Fibroblast of skin of scalp (primary cell): ENCODE measurements around the gene USHBP1.
A peak's percentile ranks its signal among the peaks of the same experiment; 100 is the strongest.

Source experiments
- DNase-seq: peaks from one replicate; pipeline ENCODE4 v3.0.0-alpha.2; 2013

USHBP1 gene

DNA sequence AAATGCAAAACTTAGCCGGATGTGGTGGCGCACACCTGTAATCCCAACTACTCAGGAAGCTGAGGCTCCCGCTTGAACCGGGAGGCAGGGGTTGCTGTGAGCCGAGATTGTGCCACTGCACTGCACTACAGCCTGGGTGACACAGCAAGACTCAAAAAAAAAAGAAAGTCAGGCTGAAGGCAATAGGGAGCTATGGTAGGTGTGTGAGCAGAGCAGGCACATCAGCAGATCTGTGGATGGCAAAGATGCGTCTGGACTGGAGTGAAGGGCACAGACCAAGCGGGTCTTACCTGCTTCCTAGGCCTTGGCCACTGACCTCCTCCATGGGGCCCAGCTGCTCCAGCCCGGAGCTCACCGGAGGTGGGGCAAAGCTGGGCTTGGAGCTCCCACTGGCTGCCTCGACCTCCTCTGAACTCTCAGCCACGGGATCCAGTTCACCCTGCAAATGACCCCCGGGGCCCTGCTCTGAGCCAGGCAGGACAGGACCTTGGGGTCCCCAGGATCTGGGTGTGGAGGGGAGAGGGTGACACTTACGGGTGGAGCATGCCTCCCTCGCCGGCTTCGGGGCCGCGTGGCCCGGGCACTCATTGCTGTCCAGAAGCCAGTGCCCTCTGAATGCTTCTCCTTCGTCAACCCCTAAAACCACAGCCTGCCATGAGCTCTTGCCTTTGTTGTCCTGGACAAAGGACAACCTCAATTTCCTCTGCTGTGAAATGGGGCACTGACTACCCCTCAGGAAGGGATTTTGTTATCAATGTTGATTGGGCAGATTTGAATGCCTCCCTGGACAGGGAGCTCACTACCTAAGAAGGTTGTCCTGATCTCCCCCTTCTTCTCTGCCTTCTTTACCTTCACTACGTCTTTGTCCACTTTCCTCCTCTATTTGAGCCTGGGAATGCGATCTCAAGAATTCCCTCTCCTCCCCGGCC lies 569 bp downstream of the USHBP1 start:
- no peak for DNase-seq

DNA sequence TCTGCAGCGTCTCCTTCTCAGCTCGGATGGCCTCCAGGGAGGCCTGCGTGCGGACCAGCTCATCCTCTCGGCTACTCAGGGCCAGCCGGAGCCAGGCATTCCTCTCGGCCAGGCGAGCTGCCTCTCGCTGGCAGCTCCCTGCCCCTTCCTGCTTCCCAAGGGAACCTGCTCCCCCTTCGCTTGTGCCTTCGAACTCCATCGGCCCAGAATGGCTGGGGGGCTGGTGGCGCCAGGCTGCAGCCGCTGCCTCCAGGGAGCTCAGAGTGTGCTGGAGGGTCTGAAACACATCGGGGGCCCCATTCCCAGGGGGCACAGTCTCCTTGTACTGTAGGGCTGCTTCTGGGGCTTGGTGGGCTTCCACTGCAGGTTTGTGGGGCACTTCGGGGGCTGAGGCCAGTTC lies 2.0 kb downstream of the USHBP1 start:
- DNase-seq: no peak

DNA sequence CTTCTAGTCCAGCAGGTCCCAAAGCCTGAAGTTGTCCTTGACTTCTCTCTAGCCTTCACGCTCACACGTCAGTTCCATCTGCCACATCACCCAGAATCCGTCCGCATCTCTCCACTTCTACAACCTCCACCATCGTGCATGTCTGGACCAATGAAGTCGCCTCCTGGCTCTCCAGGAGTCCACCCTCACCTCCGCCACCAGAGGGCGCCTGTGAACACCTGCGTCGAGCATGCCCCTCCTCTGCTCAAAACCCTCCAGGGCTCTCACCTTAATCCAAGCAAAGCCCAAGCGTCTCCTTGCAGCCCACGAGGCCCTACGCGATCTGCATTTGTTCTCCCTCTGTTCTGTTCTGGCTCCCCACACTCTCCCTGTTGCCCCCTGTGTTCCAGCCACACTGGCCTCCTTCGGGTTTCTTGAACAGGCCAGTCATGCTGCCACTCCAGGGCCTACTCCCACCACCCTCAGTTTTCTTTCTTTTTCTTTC lies 3.7 kb downstream of the USHBP1 start:
- DNase-seq: peak; percentile 64

DNA sequence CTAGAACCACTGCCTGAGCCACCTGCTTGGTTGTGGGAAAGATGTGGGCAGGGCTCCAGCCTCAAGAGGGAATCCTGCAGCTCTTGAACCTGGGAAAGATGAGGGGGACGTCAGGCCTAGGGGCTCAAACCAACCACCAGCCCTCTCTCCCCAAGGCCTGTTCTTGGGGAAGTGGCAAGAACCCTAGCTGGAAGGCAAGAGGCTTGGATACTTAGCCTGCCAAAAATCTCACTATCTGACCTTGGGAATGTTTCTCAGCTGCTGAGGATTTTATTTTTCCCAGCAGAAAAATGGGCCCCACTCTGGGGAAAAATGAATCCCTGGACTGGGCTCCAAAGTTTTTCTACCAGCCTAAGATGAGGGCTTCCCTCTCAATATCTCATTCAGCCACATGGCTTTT lies 4.6 kb downstream of the USHBP1 start:
- no peak for DNase-seq

DNA sequence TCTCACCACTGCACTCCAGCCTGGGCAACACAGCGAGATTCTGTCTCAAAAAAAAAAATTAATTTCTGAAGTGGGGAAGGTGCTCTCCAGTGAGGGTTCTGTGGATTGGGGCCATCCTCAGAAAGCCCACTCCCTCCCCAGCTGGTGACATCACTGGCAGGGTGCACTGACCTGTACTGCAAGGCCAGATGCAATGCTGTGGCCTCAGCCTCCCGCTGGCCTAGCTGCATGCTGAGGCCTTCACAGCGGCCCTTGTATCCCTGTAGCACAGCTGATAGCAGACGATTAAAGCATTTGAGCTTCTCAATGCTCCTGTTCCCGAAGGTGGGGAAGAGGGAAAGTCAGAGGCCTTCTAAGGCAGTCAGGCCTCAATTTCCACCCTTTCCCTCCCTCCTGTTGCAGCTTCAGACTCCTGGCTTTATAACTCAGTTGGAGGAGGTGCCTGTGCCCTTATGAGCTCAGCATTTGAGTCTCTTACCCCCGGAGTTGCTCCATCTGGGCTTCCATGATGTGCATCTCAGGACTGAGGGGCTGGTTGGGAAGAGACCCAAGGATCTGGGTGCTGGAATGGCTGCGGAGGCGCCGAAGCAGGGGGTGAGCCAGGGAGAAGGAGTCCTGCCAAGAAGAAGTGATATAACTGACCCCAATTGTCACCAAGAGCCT lies 5.3 kb downstream of the USHBP1 start:
- no peak for DNase-seq

DNA sequence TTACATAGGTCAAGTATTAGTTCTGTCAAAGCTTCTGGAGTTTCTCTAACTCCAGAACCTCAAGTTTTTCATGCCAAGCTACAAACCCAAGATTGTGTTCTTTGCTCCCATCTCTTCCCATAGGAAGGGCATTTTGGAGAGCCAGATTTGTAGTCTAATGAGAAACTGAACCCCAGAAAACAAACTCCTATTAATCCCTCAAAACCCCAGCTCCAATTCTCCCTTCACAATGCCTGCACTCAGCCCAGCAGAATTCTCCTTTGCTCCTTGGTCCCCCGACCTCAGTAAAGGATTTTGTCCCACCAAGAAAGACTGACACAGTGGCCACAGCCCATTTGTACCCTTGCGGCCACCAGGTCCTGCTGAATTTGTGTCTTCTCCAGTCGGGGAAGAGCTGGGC lies 8.4 kb downstream of the USHBP1 start:
- no peak for DNase-seq

DNA sequence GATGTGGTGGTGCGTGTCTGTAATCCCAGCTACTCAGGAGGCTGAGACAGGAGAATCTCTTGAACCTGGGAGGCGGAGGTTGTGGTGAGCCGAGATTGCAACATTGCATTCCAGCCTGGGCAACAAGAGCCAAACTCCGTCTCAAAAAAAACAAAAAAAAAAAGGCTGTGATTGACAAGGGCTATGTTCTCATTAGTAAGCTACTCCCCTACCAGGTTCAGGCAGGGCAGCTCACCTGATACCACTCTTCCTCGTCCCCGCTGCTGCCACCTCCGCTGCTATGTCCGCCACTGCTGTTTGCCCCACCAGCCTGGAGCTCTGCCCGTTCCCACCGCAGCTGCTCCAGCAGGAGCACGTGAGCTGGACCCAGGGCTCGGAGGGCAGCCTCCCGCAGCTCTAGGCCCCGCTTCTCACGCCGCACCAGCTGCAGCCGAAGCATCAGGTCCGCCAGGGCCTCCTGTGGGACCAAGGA lies 9.4 kb downstream of the USHBP1 start:
- DNase-seq: no peak

DNA sequence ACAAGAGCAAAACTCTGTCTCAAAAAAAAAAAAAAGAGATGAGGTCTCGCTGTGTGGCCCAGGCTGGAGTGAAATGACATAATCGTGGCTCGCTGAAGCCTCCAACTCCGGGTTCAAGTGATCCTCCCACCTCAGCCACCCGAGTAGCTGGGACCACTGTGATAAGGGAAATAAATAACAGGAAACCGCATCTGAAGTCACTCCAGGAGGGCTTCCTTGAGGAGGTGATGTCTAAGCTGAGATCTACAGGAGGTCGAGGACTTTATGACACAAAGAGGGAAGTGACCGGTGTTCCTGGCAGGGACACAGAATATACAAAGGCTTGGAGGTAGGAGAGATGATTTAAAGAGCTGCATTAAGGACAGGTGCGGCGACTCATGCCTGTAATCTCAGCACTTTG lies 9.9 kb downstream of the USHBP1 start:
- no peak for DNase-seq

DNA sequence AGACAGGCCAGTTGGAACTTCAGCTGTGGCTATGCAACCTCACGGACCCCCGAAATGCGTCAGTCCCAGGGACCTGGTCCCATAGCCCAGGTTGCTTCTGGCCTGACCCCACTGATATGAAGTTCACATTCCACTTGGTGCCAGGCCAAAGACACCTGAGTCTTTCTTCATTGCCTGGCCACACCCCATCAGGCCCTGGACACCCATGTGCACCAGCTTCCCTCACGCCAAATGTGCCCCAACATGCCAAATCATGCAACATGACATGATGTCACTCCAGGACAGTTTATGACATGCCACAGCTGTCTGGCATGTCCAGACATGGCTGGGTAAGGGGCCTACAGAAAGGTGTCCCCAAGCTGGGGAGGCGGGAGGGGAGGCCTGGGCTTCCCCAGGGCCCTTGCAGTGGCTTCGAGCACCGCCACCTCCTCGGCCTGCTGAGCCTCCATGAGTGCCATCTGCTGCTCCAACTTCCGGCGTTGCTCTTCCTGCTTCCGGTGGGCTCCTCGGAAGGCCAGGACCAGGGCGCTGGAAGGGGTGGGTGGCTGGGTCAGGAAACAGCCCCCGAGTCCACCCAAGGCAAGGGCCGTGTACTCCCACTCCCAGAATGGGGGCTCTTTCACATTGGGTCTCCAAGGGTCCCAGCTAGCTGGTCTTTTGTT lies 14.5 kb downstream of the USHBP1 start:
- no peak for DNase-seq

DNA sequence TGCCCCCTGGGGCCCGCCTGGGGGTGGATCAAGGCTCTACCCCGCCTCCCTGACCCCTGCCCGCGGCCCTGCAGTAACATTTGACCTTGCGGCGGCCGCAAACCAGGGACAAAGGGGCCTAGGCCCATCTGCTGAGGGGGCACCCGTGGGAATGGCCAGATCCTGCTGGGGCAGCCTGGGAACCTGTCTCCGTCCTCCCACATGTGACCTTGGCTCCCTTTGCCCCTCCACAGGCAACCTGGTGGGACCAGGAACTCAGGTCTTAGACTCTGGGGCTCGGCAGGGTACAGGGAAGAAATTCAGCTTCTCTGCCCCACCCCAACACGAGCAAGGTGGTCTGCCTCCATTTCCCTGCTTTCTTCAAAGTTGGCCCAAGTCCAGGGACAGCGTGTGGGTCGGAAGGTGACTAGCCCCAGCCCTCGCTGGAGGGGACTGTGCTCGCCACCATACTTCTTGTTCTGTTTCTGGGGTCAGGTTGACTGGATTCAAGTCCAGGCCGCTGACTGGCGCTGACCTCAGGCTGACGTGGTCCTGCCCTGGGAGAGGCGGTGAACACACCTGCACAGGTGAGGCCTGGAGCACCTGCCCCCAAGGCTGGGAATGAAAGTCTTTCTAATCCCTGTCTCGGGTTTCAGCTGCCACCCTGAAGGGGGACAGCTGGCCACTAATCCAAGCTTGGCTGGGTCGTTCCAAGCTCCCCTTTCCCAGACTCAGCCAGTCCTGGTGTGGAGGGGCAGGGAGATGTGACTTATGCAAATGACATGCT lies 16.4 kb downstream of the USHBP1 start:
- no peak for DNase-seq

DNA sequence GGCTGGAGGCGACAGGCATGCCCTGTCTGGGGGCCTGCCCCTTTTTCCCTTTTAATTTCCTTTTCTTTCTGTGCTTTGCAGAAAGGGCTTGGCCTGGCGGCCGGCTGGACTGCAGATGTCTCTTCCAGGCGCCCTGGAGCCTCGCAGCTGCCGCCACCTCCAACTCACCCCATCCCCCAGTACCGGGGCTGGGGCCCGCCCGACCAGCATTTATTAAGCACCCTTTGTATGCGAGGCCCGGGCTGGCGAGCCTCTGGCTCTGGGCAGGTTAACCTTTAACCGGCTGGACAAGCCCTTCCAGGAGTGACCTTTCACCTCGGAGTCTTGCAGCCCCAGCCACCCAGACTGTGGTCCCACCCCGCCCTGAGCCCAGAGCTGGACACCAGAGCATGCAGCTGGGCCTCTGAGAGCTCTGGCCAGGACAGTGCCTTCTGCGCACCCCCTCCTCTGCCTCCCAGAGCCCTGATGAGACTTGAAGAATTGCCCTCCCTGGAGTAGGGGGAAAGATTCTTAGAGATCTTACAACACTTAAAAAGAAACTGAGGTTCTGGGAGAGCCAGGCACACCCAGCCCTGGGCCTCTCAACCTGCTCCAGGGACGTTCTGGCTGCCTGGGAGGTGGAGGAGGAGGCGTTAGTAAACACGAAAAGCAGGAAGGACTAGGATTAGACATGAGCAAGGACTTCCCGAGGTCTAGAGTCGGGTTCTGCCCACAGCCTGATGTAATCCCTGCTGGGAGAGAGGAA lies 17.7 kb downstream of the USHBP1 start:
- peak; percentile 18 for DNase-seq

DNA sequence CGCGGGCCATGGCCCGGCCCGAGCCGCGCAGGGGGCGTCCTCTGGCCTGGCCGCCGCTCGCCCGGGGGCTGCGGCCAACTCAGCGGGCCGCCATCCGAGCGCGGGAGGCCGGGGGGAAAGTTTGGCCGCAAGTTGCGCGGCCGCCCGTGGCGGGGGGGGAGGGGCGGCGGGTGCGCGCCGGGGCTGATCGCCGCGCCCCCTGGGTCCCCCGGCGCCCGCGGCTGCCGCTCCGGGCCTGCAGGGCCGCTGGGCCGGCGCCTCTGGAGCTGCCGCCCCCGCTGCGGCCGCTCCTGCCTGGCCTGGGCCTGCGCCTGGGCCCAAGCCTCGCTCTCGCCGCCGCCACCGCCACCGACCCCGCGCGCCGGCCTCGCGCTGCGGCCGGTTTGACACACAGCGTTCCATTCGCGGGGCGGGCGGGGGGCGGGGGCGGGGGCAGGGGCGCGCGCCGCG lies 19.0 kb downstream of the USHBP1 start, which contains the start of gene NR2F6:
Gene NR2F6 (minus strand): TSS at position 385 of the 450 bp plus-strand sequence. CDS start 699 bp downstream, outside the sequence.
- DNase-seq: no peak

DNA sequence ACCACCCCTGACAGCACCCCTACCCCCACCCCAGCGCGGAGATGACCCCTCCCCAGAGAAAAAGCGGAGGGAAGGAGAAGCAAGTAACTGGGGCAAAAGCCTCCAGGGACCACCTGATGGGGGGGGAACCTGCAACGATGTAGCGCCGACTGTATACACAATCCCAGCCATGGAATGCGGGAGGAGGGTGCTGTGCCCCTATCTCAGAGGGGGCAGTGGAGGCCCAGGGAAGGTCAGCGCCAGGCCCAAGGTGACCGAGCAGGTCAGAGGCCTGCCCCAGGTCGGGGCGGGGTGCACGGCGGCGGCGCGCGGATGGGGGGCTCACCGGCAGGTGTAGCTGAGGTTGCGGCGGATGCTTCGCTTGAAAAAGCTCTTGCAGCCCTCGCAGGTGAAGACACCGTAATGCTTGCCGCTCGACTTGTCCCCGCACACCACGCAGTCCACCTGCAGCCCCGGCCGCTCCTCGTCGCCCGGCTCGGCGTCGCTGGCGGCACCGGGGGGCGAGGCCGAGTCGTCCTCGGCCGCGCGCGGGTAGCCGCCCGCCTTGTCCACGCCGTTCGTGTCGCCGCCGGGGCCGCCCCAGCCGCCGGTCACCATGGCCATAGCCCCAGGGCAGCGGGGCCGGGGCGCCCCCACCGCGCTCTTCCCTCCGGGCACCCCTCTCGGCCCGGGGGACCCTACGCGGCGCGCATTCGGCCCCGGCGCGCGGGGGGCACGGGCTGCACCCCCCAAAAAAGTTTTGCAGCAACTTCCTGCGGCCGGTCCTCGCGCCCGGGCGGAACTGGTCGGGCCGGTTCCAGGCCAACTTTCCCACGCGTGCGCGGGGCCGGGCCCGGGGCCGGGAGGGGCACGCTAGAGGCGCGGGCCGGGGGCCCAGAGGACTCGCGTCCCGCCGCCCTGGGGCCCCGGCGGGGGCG lies 19.7 kb downstream of the USHBP1 start:
- no peak for DNase-seq

DNA sequence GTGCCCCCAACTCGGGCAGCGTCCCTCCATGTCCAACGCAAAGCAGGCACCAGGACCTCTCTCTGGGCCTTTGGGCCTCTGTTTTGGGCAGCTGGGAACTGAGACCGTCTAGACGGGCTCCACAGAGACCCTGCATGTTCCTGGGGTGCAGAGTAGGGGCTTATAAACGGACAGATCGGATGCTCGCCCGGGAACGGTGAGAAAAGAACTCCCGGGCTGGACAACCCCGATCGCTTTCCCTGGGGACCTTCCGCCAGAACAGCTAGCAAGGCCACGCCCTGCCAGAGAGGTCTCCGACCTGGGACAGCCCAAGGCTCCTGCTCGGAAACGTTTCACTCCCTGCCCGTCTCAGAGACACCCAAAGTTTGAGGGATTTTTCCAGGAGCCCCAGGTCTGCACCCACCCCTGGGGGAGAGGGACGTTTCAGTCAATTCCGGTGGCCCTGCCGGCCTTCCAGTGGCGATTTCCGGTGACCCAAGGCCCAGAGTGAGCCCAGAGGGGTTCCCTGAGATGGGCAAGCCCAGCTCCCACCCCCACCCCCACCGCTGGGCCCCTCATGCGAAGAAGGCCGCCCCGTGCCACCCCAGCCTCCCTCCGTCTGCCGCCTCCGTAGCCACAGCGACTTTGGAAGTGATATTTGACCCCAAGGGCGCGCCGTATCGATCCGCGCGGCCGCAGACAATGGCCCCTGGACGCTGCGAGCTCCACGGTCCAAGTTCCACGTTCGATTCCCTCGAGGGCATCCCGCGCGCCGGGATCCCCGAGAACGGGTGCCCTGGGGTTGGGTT lies 20.5 kb downstream of the USHBP1 start:
- peak; percentile 36 for DNase-seq

DNA sequence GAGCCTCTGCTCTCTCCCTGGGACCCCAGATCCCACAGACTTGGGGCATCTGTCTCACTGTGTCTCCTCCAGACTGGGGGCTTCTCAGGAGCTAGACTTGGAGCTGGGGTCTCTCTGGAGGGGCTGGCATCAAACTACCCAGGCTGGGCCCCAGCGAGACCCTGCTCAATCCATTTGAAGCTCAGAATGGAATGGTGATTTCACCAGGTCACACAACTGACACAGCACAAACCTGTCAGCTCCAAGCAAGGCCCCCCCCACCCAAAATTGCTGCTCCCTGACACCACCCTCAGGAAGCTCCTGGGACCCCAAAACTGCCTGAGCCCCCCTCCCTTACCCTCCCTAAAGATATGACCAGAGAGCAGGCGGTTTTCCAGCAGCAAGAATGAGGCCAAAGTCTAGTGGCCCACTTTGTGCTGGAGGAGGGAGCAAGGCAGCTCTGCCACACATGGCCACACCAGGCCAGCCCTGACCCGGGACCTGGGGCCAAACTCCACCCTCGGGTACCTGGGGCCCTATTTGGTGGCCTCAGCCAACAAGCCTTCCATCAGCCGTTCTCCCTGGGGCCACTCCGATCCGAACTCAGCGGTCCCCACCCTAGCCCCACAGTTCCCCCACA lies 21.2 kb downstream of the USHBP1 start:
- no peak for DNase-seq

DNA sequence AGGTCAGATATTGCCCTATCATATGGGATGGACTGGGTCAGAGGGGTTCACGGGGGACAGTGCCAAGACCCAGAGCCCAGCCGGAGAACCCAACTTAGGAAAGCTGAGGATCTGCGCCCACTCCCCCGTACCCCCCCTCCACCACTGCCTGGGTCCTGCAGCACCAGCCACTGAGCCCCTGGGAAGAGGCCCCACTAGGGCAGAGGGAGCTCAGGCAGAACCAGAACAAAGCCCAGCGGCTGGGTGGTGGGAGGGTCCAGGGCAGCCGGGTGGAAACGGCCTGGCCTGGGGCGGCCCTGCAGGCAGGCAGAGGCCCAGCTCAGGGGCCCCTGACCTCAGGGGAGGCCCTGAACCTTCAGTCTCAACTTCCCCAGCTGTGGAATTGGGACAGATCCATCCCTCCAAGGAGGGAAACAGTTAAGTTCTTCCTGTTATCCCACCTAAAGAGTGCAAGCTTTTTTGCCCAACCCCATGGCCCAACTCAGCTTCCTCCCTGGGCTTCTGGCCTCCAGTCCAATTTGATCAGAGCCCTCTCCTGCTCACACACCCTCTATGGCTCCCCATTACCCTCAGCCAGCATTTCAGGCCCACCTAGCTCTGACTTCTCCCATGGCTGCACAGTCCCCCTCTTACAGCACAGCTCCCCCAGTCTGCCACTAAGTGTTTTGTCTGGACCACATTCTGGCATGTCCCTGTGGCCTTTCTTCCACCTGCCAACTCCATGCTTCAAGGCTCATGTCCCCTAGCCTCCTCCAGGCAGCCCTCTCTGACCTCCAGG lies 21.9 kb downstream of the USHBP1 start:
- DNase-seq: no peak

DNA sequence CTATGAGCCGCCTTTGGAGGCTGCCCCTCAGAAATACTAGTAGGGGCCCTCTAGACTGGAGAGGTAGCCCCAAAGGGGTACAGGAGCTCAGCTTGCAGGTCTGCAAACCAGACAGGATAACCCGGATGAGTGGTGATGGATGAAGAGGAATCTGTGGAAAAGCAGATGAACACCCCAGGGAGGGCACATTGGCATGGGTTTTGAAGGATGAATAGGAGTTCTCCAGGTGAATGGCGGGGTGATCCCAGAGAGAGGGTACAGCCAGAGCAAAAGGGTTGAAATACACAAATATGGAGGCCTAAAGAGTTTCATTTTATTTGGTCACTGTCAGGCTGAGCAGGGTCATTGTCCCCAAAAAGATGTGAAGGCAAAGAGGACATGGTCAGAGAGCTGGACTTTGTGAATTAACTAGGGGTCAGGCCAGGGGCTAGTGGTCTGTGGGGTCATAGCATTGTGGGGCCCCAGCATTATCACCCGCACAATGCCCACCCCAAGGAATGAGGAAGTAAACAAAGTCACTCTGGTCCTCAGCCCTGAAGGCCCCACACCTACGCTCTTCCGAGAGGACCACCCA lies 23.6 kb downstream of the USHBP1 start:
- DNase-seq: no peak
